Fibroblast of the aortic adventitia (primary cell): ENCODE measurements around the gene FZD1. TPM values are rescaled to one million over a fixed set of nuclear protein-coding genes. Genes with fewer than 3 reads are reported as not detected.
A peak's percentile ranks its signal among the peaks of the same experiment; 100 is the strongest.

ENCODE experiments used
- DNase-seq: peaks from one replicate; pipeline ENCODE4 v3.0.0-alpha.2; 2010; ENCODE audit warnings: low read depth
- H3K4me3 ChIP-seq: 2 replicates; pipeline ENCODE4 v1.5.1; 2011; ENCODE audit warnings: low read depth, mild to moderate bottlenecking, control low read depth, low read length, moderate library complexity
- CTCF ChIP-seq: IDR thresholded peaks from 2 replicates; pipeline ENCODE4 v1.5.1; 2011; ENCODE audit warnings: mild to moderate bottlenecking, low read length, control low read depth, inconsistent platforms; ENCODE audit not compliant: insufficient read depth
- total RNA-seq: library from RNA; depleted of rRNA; stranded (reverse); fragments of >200 nt; gene quantifications from 2 replicates; pipeline ENCODE4 v1.2.3, GENCODE V29; 2012; ENCODE audit warnings: low replicate concordance

Gene FZD1
- total RNA-seq, 1 donor: 28.7 TPM

- no peak for TF ChIP-seq CTCF
- DNase-seq: peak; percentile 33
- no peak overlapping the region for H3K4me3 ChIP-seq
These were observed 28.9 kb downstream of the FZD1 start for GRCh38 chr7:91293136-91293535.

- no peak for DNase-seq
- no peak for TF ChIP-seq CTCF
These were observed 29.6 kb downstream of the FZD1 start for GRCh38 chr7:91293840-91294239.

GRCh38 chr7:91294639-91295220 lies 30.5 kb downstream of the FZD1 start:
- no peak overlapping the region for H3K4me3 ChIP-seq
- no peak for TF ChIP-seq CTCF
- no peak for DNase-seq

More at GRCh38 chr7:91293840-91294239, 29.6 kb downstream of the FZD1 start:
- H3K4me3 ChIP-seq: no peak overlapping the region

- no peak for TF ChIP-seq CTCF
- H3K4me3 ChIP-seq: no peak overlapping the region
- DNase-seq: no peak
These were observed 31.3 kb downstream of the FZD1 start for GRCh38 chr7:91295576-91295975.

- TF ChIP-seq CTCF: no peak
- H3K4me3 ChIP-seq: no peak overlapping the region
- no peak for DNase-seq
These were observed 33.7 kb downstream of the FZD1 start for GRCh38 chr7:91297939-91298338.

GRCh38 chr7:91299952-91300775 lies 35.9 kb downstream of the FZD1 start:
- TF ChIP-seq CTCF: no peak
- no peak overlapping the region for H3K4me3 ChIP-seq
- no peak for DNase-seq
